ENCODE results near the gene PARD3B. TPM values are rescaled to one million over a fixed set of nuclear protein-coding genes. Genes with fewer than 3 reads are reported as not detected.

Gene PARD3B
- polyA plus RNA-seq, 1 donor, result 37.4 TPM

GRCh38 chr2:205346649-205347048, 801.4 kb downstream of the PARD3B start:
- DNase-seq, result no peak

- DNase-seq, result no peak
Observed at GRCh38 chr2:205347899-205348298, 802.6 kb downstream of the PARD3B start.

GRCh38 chr2:205352094-205352493, 806.8 kb downstream of the PARD3B start:
- DNase-seq, result no peak

- no peak for DNase-seq
Observed at GRCh38 chr2:205352593-205352992, 807.3 kb downstream of the PARD3B start.

GRCh38 chr2:205357732-205358131, 812.5 kb downstream of the PARD3B start:
- DNase-seq, result no peak

- no peak for DNase-seq
Observed at GRCh38 chr2:205358351-205358815, 813.1 kb downstream of the PARD3B start.

GRCh38 chr2:205361272-205361671, 816.0 kb downstream of the PARD3B start:
- no peak for DNase-seq

- no peak for DNase-seq
Observed at GRCh38 chr2:205361970-205362369, 816.7 kb downstream of the PARD3B start.

GRCh38 chr2:205364261-205364660, 819.0 kb downstream of the PARD3B start:
- no peak for DNase-seq

GRCh38 chr2:205366336-205367060, 821.2 kb downstream of the PARD3B start:
- no peak for DNase-seq

GRCh38 chr2:205367331-205367935, 822.2 kb downstream of the PARD3B start:
- no peak for DNase-seq

- no peak for DNase-seq
Observed at GRCh38 chr2:205369813-205370212, 824.5 kb downstream of the PARD3B start.

- DNase-seq, result no peak
Observed at GRCh38 chr2:205370726-205371125, 825.5 kb downstream of the PARD3B start.

GRCh38 chr2:205372141-205372540, 826.9 kb downstream of the PARD3B start:
- no peak for DNase-seq

- DNase-seq, result no peak
Observed at GRCh38 chr2:205375461-205376448, 830.5 kb downstream of the PARD3B start.

- no peak for DNase-seq
Observed at GRCh38 chr2:205377324-205377723, 832.0 kb downstream of the PARD3B start.

GRCh38 chr2:205383601-205384000, 838.3 kb downstream of the PARD3B start:
- no peak for DNase-seq

GRCh38 chr2:205386109-205386508, 840.8 kb downstream of the PARD3B start:
- no peak for DNase-seq

GRCh38 chr2:205387350-205388055, 842.2 kb downstream of the PARD3B start:
- DNase-seq, result no peak

GRCh38 chr2:205390866-205391265, 845.6 kb downstream of the PARD3B start:
- no peak for DNase-seq

GRCh38 chr2:205401511-205401910, 856.2 kb downstream of the PARD3B start:
- no peak for DNase-seq

- DNase-seq, result no peak
Observed at GRCh38 chr2:205402011-205402410, 856.7 kb downstream of the PARD3B start.

Data from left kidney (tissue), 2 donors.